Neural progenitor cell (in vitro differentiated cells): ENCODE measurements around the gene PSMC3.

Experiments
- EZH2 ChIP-seq: fragments of 200-600 bp; sonication (generic); IDR thresholded peaks from 2 replicates; pipeline ENCODE4 v1.6.1; 2017; ENCODE audit warnings: antibody characterized with exemption, mild to moderate bottlenecking, moderate library complexity
- EZH2phosphoT487 ChIP-seq: fragments of 200-600 bp; sonication (generic); IDR thresholded peaks from 2 replicates; pipeline ENCODE4 v1.6.1; 2017; ENCODE audit warnings: antibody characterized with exemption
- TF ChIP-seq, protein P1 (sequence below): fragments of 200-600 bp; sonication (generic); IDR thresholded peaks from 2 replicates; pipeline ENCODE4 v1.5.1; 2017; ENCODE audit warnings: antibody characterized with exemption, mild to moderate bottlenecking

- TF ChIP-seq EZH2phosphoT487 (no peak), EZH2 (no peak)
- TF ChIP-seq, protein P1, sequence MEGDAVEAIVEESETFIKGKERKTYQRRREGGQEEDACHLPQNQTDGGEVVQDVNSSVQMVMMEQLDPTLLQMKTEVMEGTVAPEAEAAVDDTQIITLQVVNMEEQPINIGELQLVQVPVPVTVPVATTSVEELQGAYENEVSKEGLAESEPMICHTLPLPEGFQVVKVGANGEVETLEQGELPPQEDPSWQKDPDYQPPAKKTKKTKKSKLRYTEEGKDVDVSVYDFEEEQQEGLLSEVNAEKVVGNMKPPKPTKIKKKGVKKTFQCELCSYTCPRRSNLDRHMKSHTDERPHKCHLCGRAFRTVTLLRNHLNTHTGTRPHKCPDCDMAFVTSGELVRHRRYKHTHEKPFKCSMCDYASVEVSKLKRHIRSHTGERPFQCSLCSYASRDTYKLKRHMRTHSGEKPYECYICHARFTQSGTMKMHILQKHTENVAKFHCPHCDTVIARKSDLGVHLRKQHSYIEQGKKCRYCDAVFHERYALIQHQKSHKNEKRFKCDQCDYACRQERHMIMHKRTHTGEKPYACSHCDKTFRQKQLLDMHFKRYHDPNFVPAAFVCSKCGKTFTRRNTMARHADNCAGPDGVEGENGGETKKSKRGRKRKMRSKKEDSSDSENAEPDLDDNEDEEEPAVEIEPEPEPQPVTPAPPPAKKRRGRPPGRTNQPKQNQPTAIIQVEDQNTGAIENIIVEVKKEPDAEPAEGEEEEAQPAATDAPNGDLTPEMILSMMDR = no peak
Measured at GRCh38 chr11:47469361-47470179, 43.3 kb upstream of the PSMC3 start.
